ENCODE data around the gene PGAP1. TPM values are rescaled to one million over a fixed set of nuclear protein-coding genes. Genes with fewer than 3 reads are reported as not detected.

Gene PGAP1
- total and polyA plus RNA-seq, 2 experiments from 2014 or later: 6.5 to 13.4 TPM

- no peaks in the 10 kb centered on the region for H3K4me1 ChIP-seq (ENCODE audit: low read depth)
- TF ChIP-seq CTCF (IDR thresholded peaks at IDR 0.05; ENCODE audit: low read depth, low read length): no peak
- no peak for DNase-seq (ENCODE audit: low read depth in 1 of 2, low spot score in 1 of 2)
These were observed 73.0 kb downstream of the PGAP1 start for GRCh38 chr2:196853301-196854087.

GRCh38 chr2:196851088-196851487 lies 75.4 kb downstream of the PGAP1 start:
- DNase-seq (ENCODE audit: low read depth in 1 of 2, low spot score in 1 of 2): no peak
- peaks cover 7% of the 10 kb centered on the region for H3K36me3 ChIP-seq
- no peaks in the 10 kb centered on the region for H3K9me3 ChIP-seq (ENCODE audit: low read depth)
- H3K27me3 ChIP-seq: no peaks in the 10 kb centered on the region
- no peak overlapping the region for H3K4me3 ChIP-seq
- no peaks in the 10 kb centered on the region for H3K4me1 ChIP-seq (ENCODE audit: low read depth)
- no peak overlapping the region for H3K27ac ChIP-seq
- TF ChIP-seq CTCF (IDR thresholded peaks at IDR 0.05; ENCODE audit: low read depth, low read length): no peak

More at GRCh38 chr2:196853301-196854087, 73.0 kb downstream of the PGAP1 start:
- Histone ChIP-seq H3K36me3 (peaks cover 5% of the 10 kb centered on the region), H3K4me3 (no peak overlapping the region), H3K27me3 (no peaks in the 10 kb centered on the region), H3K9me3 (ENCODE audit: low read depth) (no peaks in the 10 kb centered on the region), H3K27ac (no peak overlapping the region)

- Histone ChIP-seq H3K27ac (no peak overlapping the region), H3K9me3 (ENCODE audit: low read depth) (no peaks in the 10 kb centered on the region), H3K36me3 (peaks cover 15% of the 10 kb centered on the region), H3K27me3 (no peaks in the 10 kb centered on the region), H3K4me3 (no peak overlapping the region), H3K4me1 (ENCODE audit: low read depth) (no peaks in the 10 kb centered on the region)
- peak; percentile 50 to 63 for DNase-seq (ENCODE audit: low read depth in 1 of 2, low spot score in 1 of 2)
- TF ChIP-seq CTCF (IDR thresholded peaks at IDR 0.05; ENCODE audit: low read depth, low read length): peak; percentile 56
These were observed 76.6 kb downstream of the PGAP1 start for GRCh38 chr2:196849895-196850294.

- H3K4me3 ChIP-seq: no peak overlapping the region
- TF ChIP-seq CTCF (IDR thresholded peaks at IDR 0.05; ENCODE audit: low read depth, low read length): no peak
- H3K27ac ChIP-seq: no peak overlapping the region
- H3K4me1 ChIP-seq (ENCODE audit: low read depth): no peaks in the 10 kb centered on the region
- peaks cover 37% of the 10 kb centered on the region for H3K36me3 ChIP-seq
- H3K27me3 ChIP-seq: no peaks in the 10 kb centered on the region
- H3K9me3 ChIP-seq (ENCODE audit: low read depth): no peaks in the 10 kb centered on the region
- DNase-seq (ENCODE audit: low read depth in 1 of 2, low spot score in 1 of 2): no peak
These were observed 80.2 kb downstream of the PGAP1 start for GRCh38 chr2:196846295-196846694.

GRCh38 chr2:196845371-196845770 lies 81.1 kb downstream of the PGAP1 start:
- H3K9me3 ChIP-seq (ENCODE audit: low read depth): no peaks in the 10 kb centered on the region
- H3K27me3 ChIP-seq: no peaks in the 10 kb centered on the region
- TF ChIP-seq CTCF (IDR thresholded peaks at IDR 0.05; ENCODE audit: low read depth, low read length): no peak
- H3K4me3 ChIP-seq: no peak overlapping the region
- peaks cover 46% of the 10 kb centered on the region for H3K36me3 ChIP-seq
- no peak for DNase-seq (ENCODE audit: low read depth in 1 of 2, low spot score in 1 of 2)
- H3K4me1 ChIP-seq (ENCODE audit: low read depth): no peaks in the 10 kb centered on the region
- H3K27ac ChIP-seq: no peak overlapping the region
